ENCODE data around the gene UBASH3A. TPM values are rescaled to one million over a fixed set of nuclear protein-coding genes. Genes with fewer than 3 reads are reported as not detected.

UBASH3A gene
- total and polyA plus RNA-seq, 12 donors, result 0.09 to 1.3 (median 0.15) TPM; not detected in 7

- Histone ChIP-seq H3K9me3 (peaks cover 0 to 9% (median 0%) of the 10 kb centered on the region in 11 donors), H3K4me3 (no peak overlapping the region), H3K27ac (no peak overlapping the region), H3K27me3 (peaks cover 0 to 49% (median 26%) of the 10 kb centered on the region in 7 donors), H3K36me3 (no peaks in the 10 kb centered on the region), H3K4me1 (no peaks in the 10 kb centered on the region)
- ATAC-seq (no peak), DNase-seq (no peak)
- no peak for TF ChIP-seq CTCF (IDR thresholded peaks at IDR 0.05)
- WGBS, 2 donors, result 76 to 77% methylated on average over 12 of the region's 12 CpGs
- intact Hi-C loops (cut with DNase I), result no loop called here
These were observed 41.5 kb upstream of the UBASH3A start for GRCh38 chr21:42362198-42362597.

DNA sequence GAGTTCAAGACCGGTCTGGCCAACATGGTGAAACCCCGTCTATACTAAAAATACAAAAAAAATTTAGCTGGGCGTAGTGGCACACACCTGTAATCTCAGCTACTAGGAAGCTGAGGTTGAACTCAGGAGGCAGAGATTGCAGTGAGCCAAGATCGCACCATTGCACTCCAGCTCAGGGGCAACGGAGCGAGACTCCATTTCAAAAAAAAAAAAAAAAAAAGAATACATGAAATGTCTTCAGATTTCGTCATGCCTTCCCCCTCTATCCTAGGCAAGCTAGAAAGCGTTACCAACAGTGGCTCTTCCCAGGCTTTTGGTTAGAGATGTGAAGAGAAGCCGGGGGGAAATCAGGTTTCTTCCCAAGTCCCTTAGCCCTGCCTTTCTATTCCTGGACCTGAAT is 41.0 kb upstream of the UBASH3A start:
- Histone ChIP-seq H3K4me1 (no peaks in the 10 kb centered on the region), H3K36me3 (no peaks in the 10 kb centered on the region), H3K4me3 (no peak overlapping the region), H3K27me3 (peaks cover 0 to 54% (median 26%) of the 10 kb centered on the region in 7 donors), H3K27ac (no peak overlapping the region), H3K9me3 (peaks cover 0 to 7% (median 0%) of the 10 kb centered on the region in 11 donors)
- no peak for DNase-seq
- WGBS, 2 donors, result 69 to 73% methylated on average over 9 of the region's 9 CpGs
- intact Hi-C loops (cut with DNase I), result no loop called here
- TF ChIP-seq CTCF (IDR thresholded peaks at IDR 0.05), result no peak
- no peak for ATAC-seq

DNA sequence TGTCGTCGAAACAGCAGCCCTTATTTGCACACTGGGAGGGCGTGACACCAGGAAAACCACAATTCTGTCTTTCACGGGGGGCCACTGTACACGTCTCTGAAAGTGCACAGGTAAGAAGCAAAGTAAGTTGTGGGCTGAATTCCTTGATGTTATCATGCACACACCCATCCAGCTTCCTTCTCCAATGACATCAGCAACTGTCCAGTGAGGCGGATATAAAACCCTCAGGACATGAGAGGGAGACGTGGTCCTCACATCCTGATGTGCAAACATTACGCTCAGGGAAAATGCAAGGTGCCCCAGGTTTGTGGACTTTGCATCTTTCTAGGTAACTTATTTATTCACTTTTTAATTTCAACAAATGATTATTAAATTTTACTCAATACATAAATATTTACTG is 40.4 kb upstream of the UBASH3A start:
- 73 to 76% methylated on average over 8 of the region's 8 CpGs for WGBS, 2 donors
- H3K27me3 ChIP-seq, result peaks cover 0 to 58% (median 30%) of the 10 kb centered on the region in 7 donors
- no peak overlapping the region for H3K27ac ChIP-seq
- ATAC-seq (no peak), DNase-seq (no peak)
- no peak overlapping the region for H3K4me3 ChIP-seq
- no peaks in the 10 kb centered on the region for H3K4me1 ChIP-seq
- intact Hi-C loops (cut with DNase I), result no loop called here
- peaks cover 0 to 7% (median 0%) of the 10 kb centered on the region in 11 donors for H3K9me3 ChIP-seq
- TF ChIP-seq CTCF (IDR thresholded peaks at IDR 0.05), result no peak
- H3K36me3 ChIP-seq, result no peaks in the 10 kb centered on the region

DNA sequence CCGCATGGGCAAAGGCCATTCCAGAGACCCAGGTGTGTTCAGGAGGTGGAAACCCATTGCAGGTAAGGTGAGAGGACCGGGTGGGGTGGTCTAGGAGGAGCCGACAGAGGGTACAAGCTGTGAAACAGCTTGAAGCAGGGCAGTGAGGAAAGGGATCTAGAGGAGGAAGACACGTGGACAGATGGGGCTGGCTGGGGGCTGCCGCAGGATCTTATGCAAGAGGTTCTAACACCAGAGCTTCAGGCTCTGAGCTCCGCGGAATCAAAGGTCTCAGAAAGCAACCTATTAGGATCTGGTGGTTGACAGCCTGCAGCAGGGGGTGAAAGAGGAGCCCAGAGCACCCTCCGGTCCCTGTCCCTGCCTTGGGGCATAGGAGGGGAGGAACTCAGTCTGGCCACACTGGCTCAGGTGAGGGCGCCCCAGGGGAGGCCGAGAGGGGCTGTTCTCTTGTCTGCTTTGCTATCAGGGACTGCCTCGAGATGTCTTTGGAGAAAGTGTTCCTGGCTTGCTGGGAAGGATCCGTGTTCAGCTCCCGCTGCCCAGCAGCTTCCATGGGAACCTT is 39.3 kb upstream of the UBASH3A start:
- Histone ChIP-seq H3K4me1 (no peaks in the 10 kb centered on the region), H3K4me3 (no peak overlapping the region), H3K27ac (no peak overlapping the region), H3K27me3 (peaks cover 0 to 61% (median 27%) of the 10 kb centered on the region in 7 donors), H3K36me3 (no peaks in the 10 kb centered on the region), H3K9me3 (peaks cover 0 to 7% (median 0%) of the 10 kb centered on the region in 11 donors)
- no peak for TF ChIP-seq CTCF (IDR thresholded peaks at IDR 0.05)
- WGBS, 2 donors, result 71% methylated on average over 13 of the region's 13 CpGs
- ATAC-seq (no peak), DNase-seq (no peak)
- intact Hi-C loops (cut with DNase I), result no loop called here
